Activated CD4-positive, alpha-beta T cell treated with anti-CD3 and anti-CD28 coated beads, Interleukin-2, amount 10 ng/mL, durations not matched to agents 7 days and 5 days (primary cell): Measurements from ENCODE around the gene MFAP2. TPM values are rescaled to one million over a fixed set of nuclear protein-coding genes. Genes with fewer than 3 reads are reported as not detected.
A peak's percentile ranks its signal among the peaks of the same experiment; 100 is the strongest.

Source experiments
- CTCF ChIA-PET: fragments of 350-600 bp; sonication (Branson Sonifier 250); formaldehyde crosslinking; loops from one replicate; lab custom pipeline; 2021; ENCODE audit warnings: antibody characterized with exemption; lab: Charles Lee
- POLR2A ChIA-PET: fragments of 350-600 bp; sonication (Branson Sonifier 250); formaldehyde crosslinking; loops from one replicate; lab custom pipeline; 2021; ENCODE audit warnings: antibody characterized with exemption; lab: Charles Lee
- DNase-seq: peaks from one replicate; pipeline ENCODE4 v3.0.0-alpha.2; 2020
- H3K27ac Mint-ChIP-seq: one replicate; pipeline ENCODE4 v1.8.0; 2021; ENCODE audit warnings: mild to moderate bottlenecking, moderate library complexity, mixed read lengths
- H3K27me3 Mint-ChIP-seq: one replicate; pipeline ENCODE4 v1.8.0; 2021; ENCODE audit warnings: mixed read lengths
- H3K36me3 Mint-ChIP-seq: one replicate; pipeline ENCODE4 v1.8.0; 2021; ENCODE audit warnings: low read depth, mixed read lengths
- H3K4me1 Mint-ChIP-seq: one replicate; pipeline ENCODE4 v1.8.0; 2021; ENCODE audit warnings: mixed read lengths
- H3K4me3 Mint-ChIP-seq: one replicate; pipeline ENCODE4 v1.8.0; 2021; ENCODE audit warnings: mild to moderate bottlenecking, moderate library complexity, mixed read lengths
- H3K9me3 Mint-ChIP-seq: one replicate; pipeline ENCODE4 v1.8.0; 2021; ENCODE audit warnings: mixed read lengths
- total RNA-seq, 2 experiments: library from RNA; stranded (reverse); gene quantifications; one replicate each; pipeline ENCODE4 v1.2.3, GENCODE V29; 2021

Gene MFAP2, protein sequence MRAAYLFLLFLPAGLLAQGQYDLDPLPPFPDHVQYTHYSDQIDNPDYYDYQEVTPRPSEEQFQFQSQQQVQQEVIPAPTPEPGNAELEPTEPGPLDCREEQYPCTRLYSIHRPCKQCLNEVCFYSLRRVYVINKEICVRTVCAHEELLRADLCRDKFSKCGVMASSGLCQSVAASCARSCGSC
- total RNA-seq = not detected

DNA sequence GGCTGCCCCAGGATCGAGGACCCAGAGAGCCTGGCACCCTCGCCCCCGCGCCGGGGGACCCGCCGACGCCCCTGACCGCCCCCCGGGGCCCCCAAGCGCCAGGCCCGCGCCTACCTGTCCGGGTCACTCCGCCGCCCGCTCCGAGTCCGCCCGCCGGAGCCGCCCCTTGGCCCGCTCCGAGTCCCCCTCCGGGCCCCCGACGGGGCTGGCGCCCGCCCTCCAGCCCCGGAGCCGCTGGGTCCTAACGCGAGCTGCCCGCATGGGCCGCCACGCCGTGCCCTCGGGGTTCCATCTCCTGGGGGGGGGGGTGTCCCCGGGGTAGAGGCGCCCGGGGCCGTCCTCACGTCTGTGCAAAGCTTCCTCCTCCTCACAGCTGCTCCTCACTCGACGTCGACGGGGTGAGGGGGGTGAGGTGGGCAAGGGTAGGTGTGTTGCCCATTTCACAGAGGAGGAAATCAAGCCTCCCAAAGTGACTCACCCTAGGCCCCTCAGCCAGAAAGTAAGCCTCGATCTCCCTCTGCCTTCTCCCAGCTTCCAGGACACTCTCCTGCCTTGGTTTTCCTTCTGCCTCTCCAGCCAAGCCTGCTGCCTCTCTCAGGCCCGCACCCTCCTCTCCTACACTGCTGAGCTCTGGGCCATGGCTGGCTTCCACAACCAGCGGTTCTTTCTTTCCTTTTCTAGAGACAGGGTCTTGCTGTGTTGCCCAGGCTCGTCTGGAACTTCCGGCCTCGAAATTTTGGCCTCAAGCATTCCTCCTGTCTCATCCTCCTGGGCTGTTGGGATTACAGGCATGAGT lies at the start of gene MFAP2:
MFAP2 (minus strand) TSS at position 148 of the 796 bp plus-strand sequence. CDS start 2,347 bp downstream, outside the sequence.
- peaks cover 6% of the 10 kb centered on the region for H3K4me1 Mint-ChIP-seq
- no peaks in the 10 kb centered on the region for H3K36me3 Mint-ChIP-seq
- ChIA-PET CTCF (interaction anchor here (0.6 to 1.7 kb wide), 3 partner anchors 12 to 315 kb away, joined by 3 to 5 read pairs (median 4); no protein-coding TSS in a partner anchor), POLR2A (no interaction called here)
- DNase-seq = no peak
- H3K9me3 Mint-ChIP-seq = no peaks in the 10 kb centered on the region
- H3K4me3 Mint-ChIP-seq = peak within 1 kb of the TSS; percentile 60
- H3K27me3 Mint-ChIP-seq = peaks cover 31% of the 10 kb centered on the region
- no peak within 1 kb of the TSS for H3K27ac Mint-ChIP-seq

DNA sequence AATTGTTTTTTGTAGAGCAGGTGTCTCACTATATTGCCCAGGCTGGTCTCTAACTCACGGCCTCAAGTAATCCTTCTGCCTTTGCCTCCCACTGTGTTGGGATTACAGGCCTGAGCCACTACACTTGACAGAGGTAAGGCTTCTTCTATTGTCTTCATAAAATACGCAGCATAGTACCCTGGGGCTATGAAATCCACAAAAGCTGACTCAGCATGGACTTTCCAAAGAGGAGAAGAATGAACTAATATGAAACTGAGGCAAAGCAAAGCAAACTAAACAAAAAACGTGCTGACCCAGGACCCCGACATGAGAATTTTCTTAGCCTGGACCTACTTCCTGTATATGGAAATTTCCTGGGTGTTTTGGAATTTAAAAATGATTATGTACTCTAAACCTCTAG lies 49.8 kb upstream of the MFAP2 start:
- Mint-ChIP-seq H3K4me1 (peaks cover 6% of the 10 kb centered on the region), H3K27me3 (no peaks in the 10 kb centered on the region), H3K4me3 (no peak overlapping the region), H3K9me3 (no peaks in the 10 kb centered on the region), H3K36me3 (peaks cover 23% of the 10 kb centered on the region), H3K27ac (no peak overlapping the region)
- ChIA-PET CTCF (interaction anchor here (0.9 kb wide), 1 partner anchor 9 kb away, joined by 4 read pairs; no protein-coding TSS in a partner anchor), POLR2A (no interaction called here)
- DNase-seq = no peak

- ChIA-PET POLR2A (no interaction called here), CTCF (no interaction called here)
- DNase-seq = no peak
- no peaks in the 10 kb centered on the region for H3K27me3 Mint-ChIP-seq
- H3K9me3 Mint-ChIP-seq = no peaks in the 10 kb centered on the region
- peaks cover 6% of the 10 kb centered on the region for H3K4me1 Mint-ChIP-seq
- H3K36me3 Mint-ChIP-seq = peaks cover 28% of the 10 kb centered on the region
- H3K4me3 Mint-ChIP-seq = no peak overlapping the region
- H3K27ac Mint-ChIP-seq = no peak overlapping the region
These were observed 48.3 kb upstream of the MFAP2 start for GRCh38 chr1:17028662-17029188.

DNA sequence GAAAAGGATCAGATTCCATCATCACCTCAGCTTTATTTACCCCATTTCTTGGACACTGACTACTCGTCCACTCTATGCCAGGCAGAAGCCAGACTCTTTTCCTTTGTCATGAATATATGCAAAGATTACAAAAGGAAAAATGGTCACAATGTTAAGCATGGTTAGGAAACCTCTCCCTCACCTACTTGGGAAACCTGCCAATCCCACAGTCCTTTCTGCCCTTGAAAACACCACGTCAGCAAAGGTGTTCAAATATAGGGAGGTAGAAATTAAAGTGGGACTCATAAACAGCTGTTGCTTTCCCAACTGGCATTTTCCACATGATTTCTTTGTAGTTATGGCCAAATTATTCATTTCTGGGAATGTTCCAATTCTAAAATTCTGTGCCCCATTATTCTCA lies 47.5 kb upstream of the MFAP2 start:
- H3K4me3 Mint-ChIP-seq = no peak overlapping the region
- no peak overlapping the region for H3K27ac Mint-ChIP-seq
- ChIA-PET CTCF (no interaction called here), POLR2A (no interaction called here)
- H3K9me3 Mint-ChIP-seq = no peaks in the 10 kb centered on the region
- DNase-seq = no peak
- H3K4me1 Mint-ChIP-seq = peaks cover 2% of the 10 kb centered on the region
- H3K27me3 Mint-ChIP-seq = no peaks in the 10 kb centered on the region
- H3K36me3 Mint-ChIP-seq = peaks cover 31% of the 10 kb centered on the region

DNA sequence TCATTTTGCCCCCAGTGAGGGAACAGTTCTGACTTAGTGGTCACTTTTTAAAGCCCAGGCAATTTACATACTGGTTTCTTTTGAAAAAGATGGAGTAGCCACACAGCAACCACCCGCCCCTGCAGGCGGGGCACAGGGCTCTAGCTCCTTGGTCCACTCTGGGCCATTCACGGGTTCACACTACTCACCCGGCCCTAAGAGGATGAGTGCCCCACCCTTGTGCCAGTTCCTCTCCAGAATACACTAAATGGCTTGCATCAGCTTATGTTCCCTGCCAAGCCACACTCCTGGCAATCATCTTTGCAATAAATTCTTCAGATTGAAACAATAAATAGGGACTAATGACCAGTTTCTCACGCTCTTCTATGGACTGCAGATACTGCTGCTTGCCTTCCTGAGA lies 47.0 kb upstream of the MFAP2 start:
- Mint-ChIP-seq H3K9me3 (no peaks in the 10 kb centered on the region), H3K36me3 (peaks cover 32% of the 10 kb centered on the region), H3K27ac (no peak overlapping the region), H3K4me1 (peaks cover 2% of the 10 kb centered on the region), H3K27me3 (no peaks in the 10 kb centered on the region), H3K4me3 (no peak overlapping the region)
- ChIA-PET CTCF (no interaction called here), POLR2A (no interaction called here)
- DNase-seq = no peak

- ChIA-PET POLR2A (no interaction called here), CTCF (no interaction called here)
- H3K27me3 Mint-ChIP-seq = no peaks in the 10 kb centered on the region
- H3K4me3 Mint-ChIP-seq = no peak overlapping the region
- no peaks in the 10 kb centered on the region for H3K9me3 Mint-ChIP-seq
- H3K36me3 Mint-ChIP-seq = peaks cover 38% of the 10 kb centered on the region
- no peak overlapping the region for H3K27ac Mint-ChIP-seq
- H3K4me1 Mint-ChIP-seq = peaks cover 12% of the 10 kb centered on the region
- no peak for DNase-seq
These were observed 44.3 kb upstream of the MFAP2 start for GRCh38 chr1:17024721-17025120.

GRCh38 chr1:17023573-17023972 lies 43.2 kb upstream of the MFAP2 start:
- Mint-ChIP-seq H3K36me3 (peaks cover 43% of the 10 kb centered on the region), H3K27ac (no peak overlapping the region), H3K27me3 (no peaks in the 10 kb centered on the region), H3K4me3 (no peak overlapping the region), H3K4me1 (peaks cover 22% of the 10 kb centered on the region), H3K9me3 (no peaks in the 10 kb centered on the region)
- CTCF ChIA-PET = interaction anchor here (0.5 to 1.8 kb wide), 4 partner anchors 10 to 389 kb away, joined by 3 to 6 read pairs (median 3); no protein-coding TSS in a partner anchor
- POLR2A ChIA-PET = no interaction called here
- DNase-seq = no peak

DNA sequence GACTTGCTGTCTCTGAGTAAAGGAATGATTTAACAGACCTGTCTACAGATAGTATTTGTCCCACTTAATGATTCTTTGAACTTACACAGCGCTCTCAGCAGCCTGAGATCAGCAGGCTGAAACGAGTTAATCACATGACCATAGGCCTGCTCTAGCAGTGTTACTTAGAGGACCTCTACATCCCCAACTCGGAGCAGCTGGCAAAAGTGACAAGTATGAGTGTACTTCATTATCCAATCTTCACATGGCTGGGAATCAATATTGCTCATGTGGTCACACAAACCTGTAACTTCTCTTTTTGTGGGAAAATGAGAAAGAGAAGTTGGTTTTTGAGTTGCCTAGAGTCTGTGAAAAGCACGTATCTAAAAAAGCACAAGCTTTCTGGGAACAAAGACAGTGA lies 42.7 kb upstream of the MFAP2 start:
- POLR2A ChIA-PET = no interaction called here
- Mint-ChIP-seq H3K4me3 (no peak overlapping the region), H3K27me3 (no peaks in the 10 kb centered on the region), H3K36me3 (peaks cover 42% of the 10 kb centered on the region), H3K9me3 (no peaks in the 10 kb centered on the region), H3K4me1 (peaks cover 26% of the 10 kb centered on the region), H3K27ac (no peak overlapping the region)
- DNase-seq = no peak
- CTCF ChIA-PET = interaction anchor here (0.5 to 1.8 kb wide), 5 partner anchors 9 to 388 kb away, joined by 3 to 6 read pairs (median 3); no protein-coding TSS in a partner anchor

- ChIA-PET CTCF (interaction anchor here (1.1 to 1.8 kb wide), 2 partner anchors 9 to 51 kb away, joined by 3 to 4 read pairs; no protein-coding TSS in a partner anchor), POLR2A (interaction anchor here (0.6 kb wide), 1 partner anchor 117 kb away, joined by 4 read pairs; no protein-coding TSS in a partner anchor)
These were observed 41.5 kb upstream of the MFAP2 start for GRCh38 chr1:17021896-17022295.

DNA sequence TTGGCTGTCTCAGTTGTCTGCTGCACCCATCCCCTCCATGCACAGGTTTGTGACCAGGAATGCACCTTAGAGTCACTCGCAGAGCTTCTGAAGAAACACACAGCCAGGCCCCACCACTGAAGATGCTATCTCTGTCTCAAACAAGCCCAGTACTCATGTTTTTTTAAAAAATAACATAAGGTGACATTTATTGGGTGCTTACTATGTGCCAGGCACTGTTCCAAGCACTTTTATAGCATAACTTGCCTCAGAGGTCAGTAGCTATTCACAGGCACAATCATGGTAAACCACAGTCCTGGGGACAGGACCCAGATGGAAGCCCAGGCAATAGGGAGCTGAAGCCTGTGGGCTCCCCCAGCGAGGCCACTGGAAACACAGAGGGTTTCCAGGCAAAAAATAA lies 40.1 kb upstream of the MFAP2 start:
- Mint-ChIP-seq H3K4me3 (no peak overlapping the region), H3K27ac (peak overlapping the region; percentile 38), H3K4me1 (peaks cover 26% of the 10 kb centered on the region), H3K27me3 (no peaks in the 10 kb centered on the region), H3K36me3 (peaks cover 33% of the 10 kb centered on the region), H3K9me3 (no peaks in the 10 kb centered on the region)
- ChIA-PET POLR2A (no interaction called here), CTCF (interaction anchor here (0.9 to 1.8 kb wide), 2 partner anchors 50 to 61 kb away, joined by 3 read pairs; no protein-coding TSS in a partner anchor)
- no peak for DNase-seq

More at GRCh38 chr1:17021896-17022295, 41.5 kb upstream of the MFAP2 start:
- Mint-ChIP-seq H3K4me1 (peaks cover 26% of the 10 kb centered on the region), H3K9me3 (no peaks in the 10 kb centered on the region), H3K27me3 (no peaks in the 10 kb centered on the region), H3K4me3 (no peak overlapping the region), H3K27ac (peak overlapping the region; percentile 60), H3K36me3 (peaks cover 33% of the 10 kb centered on the region)
- no peak for DNase-seq

GRCh38 chr1:17018849-17019248 lies 38.4 kb upstream of the MFAP2 start:
- ChIA-PET POLR2A (no interaction called here), CTCF (no interaction called here)
- DNase-seq = no peak
- H3K36me3 Mint-ChIP-seq = peaks cover 29% of the 10 kb centered on the region
- no peaks in the 10 kb centered on the region for H3K27me3 Mint-ChIP-seq
- peaks cover 30% of the 10 kb centered on the region for H3K4me1 Mint-ChIP-seq
- H3K4me3 Mint-ChIP-seq = no peak overlapping the region
- no peaks in the 10 kb centered on the region for H3K9me3 Mint-ChIP-seq
- H3K27ac Mint-ChIP-seq = peak overlapping the region; percentile 72

- Mint-ChIP-seq H3K9me3 (no peaks in the 10 kb centered on the region), H3K36me3 (peaks cover 22% of the 10 kb centered on the region), H3K27ac (no peak overlapping the region), H3K27me3 (peaks cover 3% of the 10 kb centered on the region), H3K4me1 (peaks cover 28% of the 10 kb centered on the region), H3K4me3 (no peak overlapping the region)
- no peak for DNase-seq
- ChIA-PET CTCF (interaction anchor here (1.0 kb wide), 1 partner anchor 8 kb away, joined by 3 read pairs; no protein-coding TSS in a partner anchor), POLR2A (no interaction called here)
These were observed 37.0 kb upstream of the MFAP2 start for GRCh38 chr1:17017435-17017834.

- H3K9me3 Mint-ChIP-seq = no peaks in the 10 kb centered on the region
- POLR2A ChIA-PET = no interaction called here
- no peak for DNase-seq
- peaks cover 3% of the 10 kb centered on the region for H3K27me3 Mint-ChIP-seq
- H3K4me3 Mint-ChIP-seq = no peak overlapping the region
- no peak overlapping the region for H3K27ac Mint-ChIP-seq
- H3K36me3 Mint-ChIP-seq = peaks cover 19% of the 10 kb centered on the region
- H3K4me1 Mint-ChIP-seq = peaks cover 25% of the 10 kb centered on the region
- CTCF ChIA-PET = interaction anchor here (1.3 kb wide), 1 partner anchor 79 kb away, joined by 3 read pairs; no protein-coding TSS in a partner anchor
These were observed 35.9 kb upstream of the MFAP2 start for GRCh38 chr1:17016317-17016661.
